HFF-Myc (cell line): Measurements from ENCODE around the gene LYSMD1.
"Not testable (repeated sequence)": the region's sequence is repeated elsewhere in the genome, so short reads cannot be mapped to it uniquely, and the experiment has no call there.

Experiments used
- DNase-seq: peaks from one replicate; pipeline ENCODE4 v3.0.0-alpha.2; 2011; ENCODE audit warnings: low read depth; ENCODE audit errors: extremely low read depth
- H3K4me3 ChIP-seq: replicated peaks from 2 replicates; pipeline ENCODE4 v1.5.1; 2011; ENCODE audit warnings: low read depth, mild to moderate bottlenecking, control low read depth, low read length
- CTCF ChIP-seq: IDR thresholded peaks from 2 replicates; pipeline ENCODE4 v1.5.1; 2012; ENCODE audit warnings: mild to moderate bottlenecking, low read depth, low read length, control low read depth; ENCODE audit errors: missing control alignments

Gene LYSMD1

DNA sequence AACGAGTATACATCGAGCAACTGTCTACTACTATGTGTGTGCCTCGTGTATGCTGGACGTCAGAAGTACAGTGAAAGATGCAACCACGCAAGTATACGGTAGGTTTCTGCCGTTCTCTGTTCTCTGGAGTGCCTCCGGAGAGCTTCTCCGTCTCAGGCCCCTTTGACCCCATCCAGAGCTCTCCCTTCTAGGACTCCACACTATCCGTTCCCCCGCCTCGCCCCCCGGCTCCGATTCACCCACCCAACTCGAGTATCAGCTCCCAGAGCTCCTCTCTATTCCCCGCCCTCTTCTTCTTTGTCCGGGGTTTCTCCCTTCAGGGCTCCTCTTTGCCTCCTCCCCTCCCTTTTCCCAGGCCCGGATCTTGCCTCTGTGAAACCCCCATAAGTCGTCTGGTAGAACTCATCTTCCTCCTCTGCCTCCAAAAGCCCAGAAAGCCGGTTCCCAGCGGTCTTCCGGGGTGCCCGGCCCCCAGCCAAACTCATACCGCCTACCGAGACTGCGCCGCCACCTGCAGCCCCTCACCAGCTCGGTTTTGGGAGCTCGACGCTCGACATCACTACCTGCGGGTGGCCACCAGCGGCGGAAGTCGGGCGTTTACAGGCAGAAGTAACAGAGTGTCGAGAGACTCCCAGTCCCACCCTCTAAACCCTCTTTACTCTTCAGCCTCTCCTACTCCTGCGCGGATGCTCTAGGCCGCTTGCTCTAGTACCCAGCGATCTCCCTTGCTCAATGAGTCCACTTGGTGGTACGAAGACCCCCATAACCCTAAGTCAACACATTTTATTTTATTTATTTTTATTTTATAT, 24.1 kb upstream of the LYSMD1 start, which contains the start of gene VPS72:
VPS72 (minus strand) TSS at position 561 of the 809 bp plus-strand sequence; CDS start at position 485, 76 bp downstream.
- DNase-seq: peak; percentile 77
- H3K4me3 ChIP-seq: peak within 1 kb of the TSS; percentile 72
- no peak for TF ChIP-seq CTCF

GRCh38 chr1:151188667-151189066, 23.0 kb upstream of the LYSMD1 start:
- peak overlapping the region; percentile 72 for H3K4me3 ChIP-seq
- not testable (repeated sequence) for DNase-seq

GRCh38 chr1:151187205-151187604, 21.5 kb upstream of the LYSMD1 start:
- no peak for DNase-seq
- no peak for TF ChIP-seq CTCF
- no peak overlapping the region for H3K4me3 ChIP-seq

DNA sequence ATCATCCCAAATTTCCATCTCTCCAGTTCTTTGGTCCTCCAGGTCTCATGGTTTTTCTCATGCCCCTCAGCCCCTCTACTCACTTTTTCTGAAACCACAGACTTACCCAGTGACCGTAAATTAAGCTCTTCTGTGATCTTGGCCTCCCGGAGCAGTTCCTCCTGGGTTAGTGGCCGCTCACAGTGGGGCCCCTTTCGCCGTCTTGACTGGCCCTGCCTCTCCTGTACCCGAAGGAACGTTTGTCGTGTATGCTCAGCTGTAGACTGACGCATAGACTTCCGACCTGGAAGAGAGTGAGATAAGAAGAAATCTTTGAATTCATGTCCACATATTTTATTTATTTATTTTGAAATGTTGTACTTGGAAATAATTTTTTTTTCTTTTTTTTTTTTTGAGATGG, 18.5 kb upstream of the LYSMD1 start:
- no peak for DNase-seq
- no peak for TF ChIP-seq CTCF
- no peak overlapping the region for H3K4me3 ChIP-seq

DNA sequence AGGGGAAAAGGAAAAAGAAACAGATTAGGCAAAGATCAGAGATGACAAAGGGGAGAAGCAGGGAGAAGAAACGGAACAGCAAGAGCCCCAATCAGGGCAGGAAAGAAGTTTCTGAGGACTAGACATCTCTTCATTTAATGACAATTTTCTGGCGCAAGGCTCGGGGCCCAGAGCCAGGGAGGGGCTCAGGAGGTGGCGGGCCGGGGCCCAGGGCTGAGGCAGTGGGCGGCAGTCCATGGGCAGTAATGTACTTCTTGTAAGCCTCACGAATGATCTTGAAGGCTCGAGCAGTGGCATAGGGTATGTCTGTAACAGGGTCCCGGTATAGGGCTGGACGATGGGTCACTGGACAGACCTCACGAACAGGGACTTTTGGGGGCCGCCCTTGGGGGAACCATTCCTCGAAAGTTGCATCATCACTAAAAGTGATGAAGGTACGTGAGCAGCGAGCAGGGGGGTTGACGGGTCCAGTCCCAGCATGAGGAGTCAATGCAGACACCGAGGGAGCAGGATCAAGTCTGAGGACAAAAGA, 10.9 kb upstream of the LYSMD1 start:
- TF ChIP-seq CTCF: no peak
- no peak for DNase-seq
- H3K4me3 ChIP-seq: no peak overlapping the region

DNA sequence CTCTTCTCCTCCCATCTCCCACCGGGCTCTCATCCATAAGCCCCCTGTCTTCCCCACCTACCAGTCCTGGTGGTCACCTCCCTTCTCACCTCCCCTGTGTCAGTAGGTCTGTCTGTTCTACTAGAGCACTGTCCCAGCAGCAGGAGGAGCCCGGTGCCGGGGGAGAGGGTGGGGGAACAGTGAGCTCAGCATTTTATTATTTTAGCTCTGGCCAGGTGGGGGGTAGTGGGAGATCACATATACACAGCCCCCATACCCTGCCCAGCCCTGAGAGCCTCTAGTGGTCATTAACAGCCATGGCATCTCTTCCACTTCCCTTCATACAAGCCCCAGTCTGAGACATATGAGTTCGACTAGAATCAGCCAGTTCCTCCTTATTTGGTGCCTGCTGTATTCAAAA, 10.2 kb upstream of the LYSMD1 start, which contains the start of gene TMOD4:
TMOD4 (minus strand) TSS at position 119 of the 400 bp plus-strand sequence. CDS start 1,106 bp downstream, outside the sequence.
- DNase-seq: no peak
- peak; percentile 58 for TF ChIP-seq CTCF
- H3K4me3 ChIP-seq: no peak within 1 kb of the TSS

- DNase-seq: no peak
- no peak for TF ChIP-seq CTCF
- H3K4me3 ChIP-seq: no peak overlapping the region
Observed at GRCh38 chr1:151175041-151175741, 9.5 kb upstream of the LYSMD1 start.
